CD4-positive, alpha-beta T cell treated with Interleukin-10 for 1 hour (primary cell): ENCODE data around the gene YIPF6.
"Not testable (repeated sequence)": the region's sequence is repeated elsewhere in the genome, so short reads cannot be mapped to it uniquely, and the experiment has no call there.

ENCODE experiments used
- DNase-seq: peaks from one replicate; pipeline ENCODE4 v3.0.0-alpha.2; 2020

YIPF6 gene

GRCh38 chrX:68508799-68509198, 9.9 kb downstream of the YIPF6 start:
- peak; percentile 52 for DNase-seq

- DNase-seq = peak; percentile 58
These were observed 12.4 kb downstream of the YIPF6 start for GRCh38 chrX:68511255-68511654.

- not testable (repeated sequence) for DNase-seq
These were observed 25.8 kb downstream of the YIPF6 start for GRCh38 chrX:68524680-68525079.

GRCh38 chrX:68532831-68533533, 34.1 kb downstream of the YIPF6 start:
- DNase-seq = no peak

- no peak for DNase-seq
These were observed 34.8 kb downstream of the YIPF6 start for GRCh38 chrX:68533656-68534055.

GRCh38 chrX:68534691-68535090, 35.8 kb downstream of the YIPF6 start:
- DNase-seq = no peak

- no peak for DNase-seq
These were observed 37.6 kb downstream of the YIPF6 start for GRCh38 chrX:68536429-68536828.

- no peak for DNase-seq
These were observed 38.0 kb downstream of the YIPF6 start for GRCh38 chrX:68536884-68537283.

- no peak for DNase-seq
These were observed 51.3 kb downstream of the YIPF6 start for GRCh38 chrX:68550193-68550592.

- DNase-seq = no peak
These were observed 57.2 kb downstream of the YIPF6 start for GRCh38 chrX:68556036-68556435.

GRCh38 chrX:68557126-68557525, 58.3 kb downstream of the YIPF6 start:
- DNase-seq = not testable (repeated sequence)

GRCh38 chrX:68559905-68560304, 61.1 kb downstream of the YIPF6 start:
- not testable (repeated sequence) for DNase-seq

- no peak for DNase-seq
These were observed 69.3 kb downstream of the YIPF6 start for GRCh38 chrX:68568136-68568535.

GRCh38 chrX:68570598-68570997, 71.7 kb downstream of the YIPF6 start:
- DNase-seq = no peak

- DNase-seq = no peak
These were observed 72.4 kb downstream of the YIPF6 start for GRCh38 chrX:68571292-68571609.

GRCh38 chrX:68571610-68572311, 72.9 kb downstream of the YIPF6 start:
- DNase-seq = no peak

- DNase-seq = no peak
These were observed 75.4 kb downstream of the YIPF6 start for GRCh38 chrX:68574240-68574639.

GRCh38 chrX:68579810-68580209, 81.0 kb downstream of the YIPF6 start:
- no peak for DNase-seq

- no peak for DNase-seq
These were observed 85.4 kb downstream of the YIPF6 start for GRCh38 chrX:68584221-68584620.
